WTC11 (cell line): Measurements from ENCODE around the gene SEMA3F. TPM values are rescaled to one million over a fixed set of nuclear protein-coding genes. Genes with fewer than 3 reads are reported as not detected.

Experiments
- ATAC-seq: fragments of 200-7000 bp; cut with Tn5 transposase; 2 replicates; pipeline ENCODE4 v1.10.0; 2021; ENCODE audit warnings: mild to moderate bottlenecking, moderate library complexity
- CTCF ChIA-PET: fragments of 300-600 bp; sonication (Branson Sonifier 250); formaldehyde crosslinking; loops from one replicate; lab custom pipeline; 2021; ENCODE audit warnings: antibody characterized with exemption; lab: Charles Lee
- POLR2A ChIA-PET: fragments of 350-600 bp; sonication (Branson Sonifier 250); formaldehyde crosslinking; loops from one replicate; lab custom pipeline; 2021; ENCODE audit warnings: antibody characterized with exemption; lab: Charles Lee
- DNase-seq: peaks from one replicate; pipeline ENCODE4 v3.0.0; 2021; ENCODE audit warnings: low spot score
- H3K27ac Mint-ChIP-seq: 2 replicates; pipeline ENCODE4 v1.8.0; 2021; ENCODE audit warnings: mixed read lengths
- H3K27me3 Mint-ChIP-seq: 2 replicates; pipeline ENCODE4 v1.8.0; 2021; ENCODE audit warnings: low read depth, mild to moderate bottlenecking, moderate library complexity, mixed read lengths
- H3K36me3 Mint-ChIP-seq: 2 replicates; pipeline ENCODE4 v1.8.0; 2021; ENCODE audit warnings: mixed read lengths
- H3K4me1 Mint-ChIP-seq: 2 replicates; pipeline ENCODE4 v1.8.0; 2022; ENCODE audit warnings: mixed read lengths
- H3K4me3 Mint-ChIP-seq: 2 replicates; pipeline ENCODE4 v1.8.0; 2021; ENCODE audit warnings: mild to moderate bottlenecking, moderate library complexity, mixed read lengths
- H3K9me3 Mint-ChIP-seq: 2 replicates; pipeline ENCODE4 v1.8.0; 2021; ENCODE audit warnings: mixed read lengths
- ERG ChIP-seq: fragments of 250-450 bp; sonication (Bioruptor Pico); IDR thresholded peaks from 2 replicates; pipeline ENCODE4 v1.8.0; 2021; ENCODE audit warnings: mild to moderate bottlenecking
- ETV6 ChIP-seq: sonication (generic); formaldehyde crosslinking; IDR thresholded peaks from 2 replicates; pipeline ENCODE4 v1.8.1; 2022; ENCODE audit warnings: mild to moderate bottlenecking, missing genetic modification reagents
- FOXJ3 ChIP-seq: sonication (generic); formaldehyde crosslinking; IDR thresholded peaks from 2 replicates; pipeline ENCODE4 v1.9.0; 2021; ENCODE audit warnings: missing genetic modification reagents, mild to moderate bottlenecking, borderline replicate concordance
- GABPB1 ChIP-seq: sonication (generic); formaldehyde crosslinking; IDR thresholded peaks from 2 replicates; pipeline ENCODE4 v1.8.1; 2023; ENCODE audit warnings: mild to moderate bottlenecking, missing genetic modification reagents
- GTF2I ChIP-seq: fragments of 250-450 bp; sonication (Bioruptor Pico); conservative IDR thresholded peaks from 2 replicates; pipeline ENCODE4 v1.4.0; 2021; ENCODE audit warnings: mild to moderate bottlenecking
- NR2C2 ChIP-seq: sonication (generic); formaldehyde crosslinking; IDR thresholded peaks from 2 replicates; pipeline ENCODE4 v1.8.0; 2022; ENCODE audit warnings: mild to moderate bottlenecking, missing genetic modification reagents
- OVOL2 ChIP-seq: fragments of 250-450 bp; sonication (Bioruptor Pico); IDR thresholded peaks from 2 replicates; pipeline ENCODE4 v1.9.0; 2021; ENCODE audit warnings: mild to moderate bottlenecking, borderline replicate concordance
- TEAD4 ChIP-seq: sonication (generic); formaldehyde crosslinking; IDR thresholded peaks from 2 replicates; pipeline ENCODE4 v1.8.0; 2022; ENCODE audit warnings: mild to moderate bottlenecking, missing genetic modification reagents
- USF1 ChIP-seq: sonication (generic); formaldehyde crosslinking; IDR thresholded peaks from 2 replicates; pipeline ENCODE4 v1.8.0; 2022; ENCODE audit warnings: mild to moderate bottlenecking, missing genetic modification reagents
- ZBTB21 ChIP-seq: sonication (generic); formaldehyde crosslinking; IDR thresholded peaks from 2 replicates; pipeline ENCODE4 v1.8.1; 2023; ENCODE audit warnings: mild to moderate bottlenecking, missing genetic modification reagents, borderline replicate concordance
- ZMAT4 ChIP-seq: fragments of 250-450 bp; sonication (Bioruptor Pico); IDR thresholded peaks from 2 replicates; pipeline ENCODE4 v1.9.0; 2021; ENCODE audit warnings: mild to moderate bottlenecking
- ZNF263 ChIP-seq: sonication (generic); formaldehyde crosslinking; IDR thresholded peaks from 2 replicates; pipeline ENCODE4 v1.8.1; 2022; ENCODE audit warnings: low read depth, mild to moderate bottlenecking, moderate library complexity, missing genetic modification reagents
- ZNF281 ChIP-seq: sonication (generic); formaldehyde crosslinking; IDR thresholded peaks from 2 replicates; pipeline ENCODE4 v1.8.0; 2023; ENCODE audit warnings: mild to moderate bottlenecking, missing genetic modification reagents
- ZNF317 ChIP-seq: sonication (generic); formaldehyde crosslinking; IDR thresholded peaks from 2 replicates; pipeline ENCODE4 v1.8.1; 2023; ENCODE audit warnings: low read depth, mild to moderate bottlenecking, moderate library complexity, missing genetic modification reagents, borderline replicate concordance
- ZNF396 ChIP-seq: fragments of 250-450 bp; sonication (Bioruptor Pico); IDR thresholded peaks from 2 replicates; pipeline ENCODE4 v1.8.0; 2021; ENCODE audit warnings: mild to moderate bottlenecking, moderate library complexity, borderline replicate concordance
- ZNF423 ChIP-seq: fragments of 250-450 bp; sonication (Bioruptor Pico); IDR thresholded peaks from 2 replicates; pipeline ENCODE4 v2.1.2; 2022; ENCODE audit warnings: mild to moderate bottlenecking, moderate library complexity
- total RNA-seq: library from RNA; stranded (reverse); gene quantifications from 3 replicates; pipeline ENCODE4 v1.2.3, GENCODE V29; 2021
- TF ChIP-seq, protein P1 (sequence below): sonication (generic); formaldehyde crosslinking; IDR thresholded peaks from 2 replicates; pipeline ENCODE4 v1.8.0; 2023; ENCODE audit warnings: missing genetic modification reagents, mild to moderate bottlenecking, borderline replicate concordance
- TF ChIP-seq, protein P2 (sequence below): fragments of 200-600 bp; IDR thresholded peaks from 2 replicates; pipeline ENCODE4 v1.8.0; 2022; ENCODE audit warnings: antibody characterized with exemption
- TF ChIP-seq, protein P3 (sequence below): sonication (generic); formaldehyde crosslinking; IDR thresholded peaks from 2 replicates; pipeline ENCODE4 v1.8.1; 2022; ENCODE audit warnings: low read depth, missing genetic modification reagents, borderline replicate concordance

The SEMA3F gene
- total RNA-seq, 1 experiment from 2014 or later = 49.0 TPM

- no peak for TF ChIP-seq ZNF423 (CRISPR knock-in tag)
- TF ChIP-seq ZNF263 (CRISPR knock-in tag) = peak; percentile 75; the same call in 1 of the 2 replicates
- no peak for TF ChIP-seq GABPB1 (CRISPR knock-in tag)
- no peak for TF ChIP-seq ZBTB21 (CRISPR knock-in tag)
- no peak for TF ChIP-seq ERG (CRISPR knock-in tag)
- TF ChIP-seq ZNF281 (CRISPR knock-in tag) = no peak
- ChIA-PET CTCF (interaction anchor here (0.9 to 7.2 kb wide), 10 partner anchors 8 to 138 kb away, joined by 3 to 32 read pairs (median 4); no protein-coding TSS in a partner anchor), POLR2A (no interaction called here)
- no peaks in the 10 kb centered on the region for H3K36me3 Mint-ChIP-seq
- ATAC-seq = no peak
- H3K27ac Mint-ChIP-seq = no peak overlapping the region; the same call in 1 of the 2 replicates
- no peak for DNase-seq
- no peaks in the 10 kb centered on the region; the same call in 1 of the 2 replicates for H3K27me3 Mint-ChIP-seq
- H3K9me3 Mint-ChIP-seq = no peaks in the 10 kb centered on the region
- peaks cover 49% of the 10 kb centered on the region for H3K4me1 Mint-ChIP-seq
- H3K4me3 Mint-ChIP-seq = no peak overlapping the region
Observed at GRCh38 chr3:50137531-50137930, 17.6 kb upstream of the SEMA3F start.

DNA sequence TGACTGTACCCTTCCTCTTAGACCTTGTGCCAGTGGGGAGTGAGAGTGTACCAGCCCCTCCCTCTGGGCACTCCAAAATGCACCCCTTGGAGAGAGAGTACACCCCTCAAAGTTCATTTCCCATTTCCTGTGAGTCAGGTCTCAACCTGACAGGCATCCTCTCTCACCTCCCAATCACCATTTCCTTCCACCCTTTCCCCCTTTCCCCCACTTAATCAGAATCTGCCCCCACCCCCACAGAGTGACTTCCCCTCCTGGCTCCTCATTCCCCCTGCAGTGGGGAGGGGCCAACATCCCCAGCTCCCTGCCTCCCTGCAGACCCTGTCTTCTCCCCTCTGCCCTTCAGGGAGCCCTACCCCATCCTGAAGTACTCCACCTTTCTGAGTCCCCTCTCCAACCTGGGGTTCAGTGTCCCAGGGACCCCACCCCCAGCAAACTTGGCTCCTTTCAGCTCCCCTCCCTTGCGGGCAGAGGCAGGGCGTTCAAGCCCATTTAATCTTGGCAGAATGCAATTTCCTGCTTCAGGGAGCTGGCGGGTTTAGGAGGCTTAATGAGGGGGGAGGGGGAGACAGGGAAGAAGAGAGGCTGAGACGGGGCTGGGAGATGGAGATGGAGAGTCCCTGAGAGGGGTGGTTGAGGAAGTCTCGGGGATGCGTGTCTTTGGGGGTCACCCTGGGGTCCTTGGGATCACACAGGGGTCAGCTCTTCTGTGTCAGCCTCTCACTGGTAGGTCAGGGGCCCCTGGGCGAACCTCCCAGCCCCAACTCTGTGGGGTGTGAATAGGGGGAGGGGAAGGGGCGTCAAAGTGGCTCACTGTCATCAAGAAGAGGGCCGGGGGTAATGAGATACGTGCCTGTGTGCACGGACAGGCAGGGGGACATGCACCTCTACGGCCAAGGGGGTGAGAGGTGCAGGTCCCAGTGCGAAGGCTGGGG is 16.6 kb upstream of the SEMA3F start:
- Mint-ChIP-seq H3K27ac (peak overlapping the region; percentile 92), H3K4me1 (peaks cover 49% of the 10 kb centered on the region), H3K27me3 (peaks cover 3% of the 10 kb centered on the region; the same call in 1 of the 2 replicates), H3K36me3 (no peaks in the 10 kb centered on the region), H3K9me3 (no peaks in the 10 kb centered on the region), H3K4me3 (peak overlapping the region; percentile 58)
- ChIA-PET POLR2A (interaction anchor here (0.6 to 1.6 kb wide), 5 partner anchors 12 to 25 kb away, joined by 3 to 8 read pairs (median 6); no protein-coding TSS in a partner anchor), CTCF (interaction anchor here (0.6 to 7.2 kb wide), 21 partner anchors 8 to 228 kb away, joined by 3 to 32 read pairs (median 3); no protein-coding TSS in a partner anchor)
- DNase-seq = peak; percentile 51
- ATAC-seq = peak; percentile 68
- TF ChIP-seq, protein P1, sequence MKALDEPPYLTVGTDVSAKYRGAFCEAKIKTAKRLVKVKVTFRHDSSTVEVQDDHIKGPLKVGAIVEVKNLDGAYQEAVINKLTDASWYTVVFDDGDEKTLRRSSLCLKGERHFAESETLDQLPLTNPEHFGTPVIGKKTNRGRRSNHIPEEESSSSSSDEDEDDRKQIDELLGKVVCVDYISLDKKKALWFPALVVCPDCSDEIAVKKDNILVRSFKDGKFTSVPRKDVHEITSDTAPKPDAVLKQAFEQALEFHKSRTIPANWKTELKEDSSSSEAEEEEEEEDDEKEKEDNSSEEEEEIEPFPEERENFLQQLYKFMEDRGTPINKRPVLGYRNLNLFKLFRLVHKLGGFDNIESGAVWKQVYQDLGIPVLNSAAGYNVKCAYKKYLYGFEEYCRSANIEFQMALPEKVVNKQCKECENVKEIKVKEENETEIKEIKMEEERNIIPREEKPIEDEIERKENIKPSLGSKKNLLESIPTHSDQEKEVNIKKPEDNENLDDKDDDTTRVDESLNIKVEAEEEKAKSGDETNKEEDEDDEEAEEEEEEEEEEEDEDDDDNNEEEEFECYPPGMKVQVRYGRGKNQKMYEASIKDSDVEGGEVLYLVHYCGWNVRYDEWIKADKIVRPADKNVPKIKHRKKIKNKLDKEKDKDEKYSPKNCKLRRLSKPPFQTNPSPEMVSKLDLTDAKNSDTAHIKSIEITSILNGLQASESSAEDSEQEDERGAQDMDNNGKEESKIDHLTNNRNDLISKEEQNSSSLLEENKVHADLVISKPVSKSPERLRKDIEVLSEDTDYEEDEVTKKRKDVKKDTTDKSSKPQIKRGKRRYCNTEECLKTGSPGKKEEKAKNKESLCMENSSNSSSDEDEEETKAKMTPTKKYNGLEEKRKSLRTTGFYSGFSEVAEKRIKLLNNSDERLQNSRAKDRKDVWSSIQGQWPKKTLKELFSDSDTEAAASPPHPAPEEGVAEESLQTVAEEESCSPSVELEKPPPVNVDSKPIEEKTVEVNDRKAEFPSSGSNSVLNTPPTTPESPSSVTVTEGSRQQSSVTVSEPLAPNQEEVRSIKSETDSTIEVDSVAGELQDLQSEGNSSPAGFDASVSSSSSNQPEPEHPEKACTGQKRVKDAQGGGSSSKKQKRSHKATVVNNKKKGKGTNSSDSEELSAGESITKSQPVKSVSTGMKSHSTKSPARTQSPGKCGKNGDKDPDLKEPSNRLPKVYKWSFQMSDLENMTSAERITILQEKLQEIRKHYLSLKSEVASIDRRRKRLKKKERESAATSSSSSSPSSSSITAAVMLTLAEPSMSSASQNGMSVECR (CRISPR knock-in tag) = no peak
- no peak for TF ChIP-seq ZNF423 (CRISPR knock-in tag)
- TF ChIP-seq ZMAT4 = no peak
- no peak for TF ChIP-seq ZBTB21 (CRISPR knock-in tag)
- TF ChIP-seq FOXJ3 = no peak
- TF ChIP-seq ZNF317 (CRISPR knock-in tag) = no peak
- TF ChIP-seq OVOL2 = no peak
- TF ChIP-seq GTF2I (CRISPR knock-in tag) = no peak
- TF ChIP-seq ZNF396 (CRISPR knock-in tag) = no peak
- TF ChIP-seq ETV6 (CRISPR knock-in tag) = peak; percentile 30; the same call in 1 of the 2 replicates
- TF ChIP-seq, protein P2, sequence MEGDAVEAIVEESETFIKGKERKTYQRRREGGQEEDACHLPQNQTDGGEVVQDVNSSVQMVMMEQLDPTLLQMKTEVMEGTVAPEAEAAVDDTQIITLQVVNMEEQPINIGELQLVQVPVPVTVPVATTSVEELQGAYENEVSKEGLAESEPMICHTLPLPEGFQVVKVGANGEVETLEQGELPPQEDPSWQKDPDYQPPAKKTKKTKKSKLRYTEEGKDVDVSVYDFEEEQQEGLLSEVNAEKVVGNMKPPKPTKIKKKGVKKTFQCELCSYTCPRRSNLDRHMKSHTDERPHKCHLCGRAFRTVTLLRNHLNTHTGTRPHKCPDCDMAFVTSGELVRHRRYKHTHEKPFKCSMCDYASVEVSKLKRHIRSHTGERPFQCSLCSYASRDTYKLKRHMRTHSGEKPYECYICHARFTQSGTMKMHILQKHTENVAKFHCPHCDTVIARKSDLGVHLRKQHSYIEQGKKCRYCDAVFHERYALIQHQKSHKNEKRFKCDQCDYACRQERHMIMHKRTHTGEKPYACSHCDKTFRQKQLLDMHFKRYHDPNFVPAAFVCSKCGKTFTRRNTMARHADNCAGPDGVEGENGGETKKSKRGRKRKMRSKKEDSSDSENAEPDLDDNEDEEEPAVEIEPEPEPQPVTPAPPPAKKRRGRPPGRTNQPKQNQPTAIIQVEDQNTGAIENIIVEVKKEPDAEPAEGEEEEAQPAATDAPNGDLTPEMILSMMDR = no peak
- no peak for TF ChIP-seq NR2C2
- TF ChIP-seq TEAD4 (CRISPR knock-in tag) = no peak
- TF ChIP-seq USF1 = no peak
- TF ChIP-seq, protein P3, sequence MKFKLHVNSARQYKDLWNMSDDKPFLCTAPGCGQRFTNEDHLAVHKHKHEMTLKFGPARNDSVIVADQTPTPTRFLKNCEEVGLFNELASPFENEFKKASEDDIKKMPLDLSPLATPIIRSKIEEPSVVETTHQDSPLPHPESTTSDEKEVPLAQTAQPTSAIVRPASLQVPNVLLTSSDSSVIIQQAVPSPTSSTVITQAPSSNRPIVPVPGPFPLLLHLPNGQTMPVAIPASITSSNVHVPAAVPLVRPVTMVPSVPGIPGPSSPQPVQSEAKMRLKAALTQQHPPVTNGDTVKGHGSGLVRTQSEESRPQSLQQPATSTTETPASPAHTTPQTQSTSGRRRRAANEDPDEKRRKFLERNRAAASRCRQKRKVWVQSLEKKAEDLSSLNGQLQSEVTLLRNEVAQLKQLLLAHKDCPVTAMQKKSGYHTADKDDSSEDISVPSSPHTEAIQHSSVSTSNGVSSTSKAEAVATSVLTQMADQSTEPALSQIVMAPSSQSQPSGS (CRISPR knock-in tag) = no peak
